ENCODE results near the gene IMP4.

The IMP4 gene

DNA sequence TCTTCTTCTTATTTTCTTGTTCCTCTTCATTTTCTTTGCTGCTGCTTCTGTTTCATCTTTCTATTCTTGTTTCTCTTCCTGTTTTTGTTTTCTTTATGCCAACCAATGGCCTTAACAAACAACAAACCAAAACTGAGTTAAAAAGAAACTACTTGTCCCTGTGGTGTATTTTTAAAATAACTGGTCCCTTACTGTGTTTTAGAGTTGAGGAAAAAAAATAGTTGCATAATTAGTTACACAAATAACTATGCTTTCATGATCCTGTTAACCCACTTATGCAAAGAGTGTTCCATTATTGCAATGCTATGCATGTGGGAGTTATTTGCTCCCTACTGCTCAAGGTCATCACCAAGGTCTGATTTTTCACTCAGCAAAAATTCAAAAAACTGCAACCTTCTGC, 39.5 kb upstream of the IMP4 start:
- no peaks in the 10 kb centered on the region for H4K20me1 ChIP-seq (ENCODE audit: insufficient read depth)
- H3K36me3 ChIP-seq (ENCODE audit: insufficient read depth) = no peaks in the 10 kb centered on the region
- H3K4me1 ChIP-seq (ENCODE audit: low read depth, poor library complexity, severe bottlenecking) = no peaks in the 10 kb centered on the region
- H3K9ac ChIP-seq = no peak overlapping the region
- no peak overlapping the region for H3K4me2 ChIP-seq
- no peak overlapping the region for H2AFZ ChIP-seq (ENCODE audit: low read depth)
- H3K79me2 ChIP-seq (ENCODE audit: insufficient read depth, low read depth) = no peaks in the 10 kb centered on the region
- no peak overlapping the region for H3K27ac ChIP-seq
- H3K27me3 ChIP-seq (ENCODE audit: insufficient read depth, low read depth) = no peaks in the 10 kb centered on the region
- no peak overlapping the region for H3K4me3 ChIP-seq (IDR thresholded peaks at IDR 0.05; ENCODE audit: insufficient read depth, low read depth, low read length)
- TF ChIP-seq CTCF (conservative IDR thresholded peaks at IDR 0.05; ENCODE audit: low read depth, low read length) = no peak

DNA sequence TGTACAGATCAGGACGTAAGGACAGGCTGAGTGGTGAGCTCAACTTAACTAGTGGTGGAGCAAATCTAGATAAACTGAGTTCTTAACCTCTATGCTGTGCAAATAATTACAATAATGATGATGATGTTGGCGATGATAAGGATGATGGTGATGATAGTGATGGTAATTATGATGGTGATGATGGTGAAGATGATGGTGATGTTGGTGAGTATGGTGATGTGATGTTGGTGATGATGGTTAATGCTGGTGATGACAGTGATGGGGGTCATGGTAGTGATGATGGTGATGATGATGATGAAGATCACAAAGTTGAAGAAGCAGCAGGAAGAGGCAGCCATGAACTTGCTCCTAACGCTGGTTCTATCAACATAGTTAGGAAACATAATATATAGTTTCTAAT, 38.0 kb upstream of the IMP4 start:
- no peak overlapping the region for H3K27ac ChIP-seq

GRCh38 chr2:130307850-130308249, 34.8 kb upstream of the IMP4 start:
- Histone ChIP-seq H3K27me3 (ENCODE audit: insufficient read depth, low read depth) (no peaks in the 10 kb centered on the region), H3K9ac (no peak overlapping the region)
- no peak for TF ChIP-seq CTCF (conservative IDR thresholded peaks at IDR 0.05; ENCODE audit: low read depth, low read length)

More for the DNA sequence above, 38.0 kb upstream of the IMP4 start:
- Histone ChIP-seq H4K20me1 (ENCODE audit: insufficient read depth) (no peaks in the 10 kb centered on the region), H3K79me2 (ENCODE audit: insufficient read depth, low read depth) (no peaks in the 10 kb centered on the region), H3K4me2 (no peak overlapping the region), H3K36me3 (ENCODE audit: insufficient read depth) (no peaks in the 10 kb centered on the region), H3K4me1 (ENCODE audit: low read depth, poor library complexity, severe bottlenecking) (no peaks in the 10 kb centered on the region), H2AFZ (ENCODE audit: low read depth) (no peak overlapping the region), H3K4me3 (IDR thresholded peaks at IDR 0.05; ENCODE audit: insufficient read depth, low read depth, low read length) (no peak overlapping the region), H3K9ac (no peak overlapping the region), H3K27me3 (ENCODE audit: insufficient read depth, low read depth) (no peaks in the 10 kb centered on the region)
- TF ChIP-seq CTCF (conservative IDR thresholded peaks at IDR 0.05; ENCODE audit: low read depth, low read length) = no peak

DNA sequence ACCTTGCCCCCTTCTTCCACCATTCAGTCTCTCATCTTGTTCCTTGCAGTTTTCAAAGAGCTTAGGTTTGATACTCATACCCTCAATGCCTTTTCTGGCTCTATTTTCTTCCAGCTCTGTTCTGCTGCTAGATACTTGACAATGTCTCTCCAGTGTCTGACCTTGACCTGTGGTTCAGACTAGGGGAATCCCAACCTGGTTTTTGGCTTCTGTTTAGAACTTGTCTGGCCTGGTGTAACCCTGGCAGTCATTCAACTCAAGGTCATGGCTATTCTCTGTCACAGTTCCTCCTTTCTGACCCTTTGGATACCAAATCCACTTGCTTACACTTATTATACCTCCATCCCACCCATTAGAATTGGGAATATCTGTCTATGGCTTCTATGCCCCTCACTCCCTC, 31.8 kb upstream of the IMP4 start:
- Histone ChIP-seq H2AFZ (ENCODE audit: low read depth) (no peak overlapping the region), H3K36me3 (ENCODE audit: insufficient read depth) (no peaks in the 10 kb centered on the region), H3K4me1 (ENCODE audit: low read depth, poor library complexity, severe bottlenecking) (no peaks in the 10 kb centered on the region), H3K9ac (no peak overlapping the region), H3K27ac (no peak overlapping the region), H3K4me3 (IDR thresholded peaks at IDR 0.05; ENCODE audit: insufficient read depth, low read depth, low read length) (no peak overlapping the region), H4K20me1 (ENCODE audit: insufficient read depth) (no peaks in the 10 kb centered on the region), H3K79me2 (ENCODE audit: insufficient read depth, low read depth) (no peaks in the 10 kb centered on the region), H3K27me3 (ENCODE audit: insufficient read depth, low read depth) (no peaks in the 10 kb centered on the region), H3K4me2 (no peak overlapping the region)
- TF ChIP-seq CTCF (conservative IDR thresholded peaks at IDR 0.05; ENCODE audit: low read depth, low read length) = no peak

More at GRCh38 chr2:130307850-130308249, 34.8 kb upstream of the IMP4 start:
- H3K4me1 ChIP-seq (ENCODE audit: low read depth, poor library complexity, severe bottlenecking) = no peaks in the 10 kb centered on the region
- H3K4me3 ChIP-seq (IDR thresholded peaks at IDR 0.05; ENCODE audit: insufficient read depth, low read depth, low read length) = no peak overlapping the region
- no peak overlapping the region for H3K4me2 ChIP-seq
- H2AFZ ChIP-seq (ENCODE audit: low read depth) = no peak overlapping the region
- H3K79me2 ChIP-seq (ENCODE audit: insufficient read depth, low read depth) = no peaks in the 10 kb centered on the region
- H3K36me3 ChIP-seq (ENCODE audit: insufficient read depth) = no peaks in the 10 kb centered on the region
- no peaks in the 10 kb centered on the region for H4K20me1 ChIP-seq (ENCODE audit: insufficient read depth)
- H3K27ac ChIP-seq = no peak overlapping the region
